ENCODE measurements around the gene CHIT1.

GRCh38 chr1:203210350-203210749 is 19.1 kb downstream of the CHIT1 start:
- TF ChIP-seq SNAI2 (CRISPR knock-in tag; IDR thresholded peaks at IDR 0.05) (no peak), ESRRG (CRISPR knock-in tag; IDR thresholded peaks at IDR 0.05) (no peak), TOX (CRISPR knock-in tag; IDR thresholded peaks at IDR 0.05; ENCODE audit: borderline replicate concordance) (no peak), CREB5 (CRISPR knock-in tag; IDR thresholded peaks at IDR 0.05; ENCODE audit: low read depth) (no peak), ZFP3 (CRISPR knock-in tag; IDR thresholded peaks at IDR 0.05) (no peak), RARB (CRISPR knock-in tag; IDR thresholded peaks at IDR 0.05) (no peak), GLIS3 (CRISPR knock-in tag; IDR thresholded peaks at IDR 0.05) (no peak), ISL1 (CRISPR knock-in tag; IDR thresholded peaks at IDR 0.05) (no peak), ZFP30 (CRISPR knock-in tag; IDR thresholded peaks at IDR 0.05) (no peak), CSDC2 (CRISPR knock-in tag; IDR thresholded peaks at IDR 0.05) (no peak), ZC3H10 (CRISPR knock-in tag; IDR thresholded peaks at IDR 0.05) (no peak), CSRNP3 (CRISPR knock-in tag; IDR thresholded peaks at IDR 0.05) (no peak), ZNF8 (CRISPR knock-in tag; IDR thresholded peaks at IDR 0.05) (no peak)
